Ectodermal cell (in vitro differentiated cells): ENCODE results near the gene LIN7C.

Experiments
- H3K27ac ChIP-seq: 2 replicates; pipeline ENCODE4 v1.7.0; 2013; ENCODE audit warnings: mild to moderate bottlenecking, low read depth, low read length; ENCODE audit not compliant: insufficient read depth, poor library complexity, severe bottlenecking
- H3K27me3 ChIP-seq: 2 replicates; pipeline ENCODE4 v1.7.0; 2013; ENCODE audit warnings: mild to moderate bottlenecking, low read length; ENCODE audit not compliant: insufficient read depth, control insufficient read depth, poor library complexity, severe bottlenecking
- H3K36me3 ChIP-seq: one replicate; pipeline ENCODE4 v1.7.0; 2013; ENCODE audit warnings: low read length; ENCODE audit not compliant: control insufficient read depth, insufficient read depth
- H3K4me1 ChIP-seq: one replicate; pipeline ENCODE4 v1.7.0; 2013; ENCODE audit warnings: low read length; ENCODE audit not compliant: control insufficient read depth, insufficient read depth
- H3K4me3 ChIP-seq: 2 replicates; pipeline ENCODE4 v1.7.0; 2013; ENCODE audit warnings: low read depth, low read length, control low read depth; ENCODE audit not compliant: insufficient read depth
- H3K9me3 ChIP-seq: 2 replicates; pipeline ENCODE4 v1.7.0; 2013; ENCODE audit warnings: mild to moderate bottlenecking, low read length, moderate library complexity; ENCODE audit not compliant: control insufficient read depth
- WGBS, 2 experiments: methylation state at CpG; one replicate each; pipeline ENCODE4 v1.1.7; 2013; ENCODE audit warnings: missing lambda C conversion rate in 2 of 2; 5-methylcytosine and 5-hydroxymethylcytosine counted together

Gene LIN7C

GRCh38 chr11:27495710-27496300 is 10.8 kb downstream of the LIN7C start:
- Histone ChIP-seq H3K27me3 (no peaks in the 10 kb centered on the region), H3K36me3 (peaks cover 23% of the 10 kb centered on the region), H3K4me3 (no peak overlapping the region), H3K27ac (no peak overlapping the region), H3K9me3 (no peaks in the 10 kb centered on the region), H3K4me1 (no peaks in the 10 kb centered on the region)
- WGBS, 2 experiments: 93 to 100% methylated on average over 1 of the region's 1 CpG

- no peaks in the 10 kb centered on the region for H3K4me1 ChIP-seq
- no peak overlapping the region for H3K4me3 ChIP-seq
- H3K27ac ChIP-seq: no peak overlapping the region
- 89 to 91% methylated on average over 5 of the region's 5 CpGs for WGBS, 2 experiments
- no peaks in the 10 kb centered on the region for H3K9me3 ChIP-seq
- no peaks in the 10 kb centered on the region for H3K27me3 ChIP-seq
- H3K36me3 ChIP-seq: peaks cover 24% of the 10 kb centered on the region
Observed at GRCh38 chr11:27489092-27489491, 17.5 kb downstream of the LIN7C start.

DNA sequence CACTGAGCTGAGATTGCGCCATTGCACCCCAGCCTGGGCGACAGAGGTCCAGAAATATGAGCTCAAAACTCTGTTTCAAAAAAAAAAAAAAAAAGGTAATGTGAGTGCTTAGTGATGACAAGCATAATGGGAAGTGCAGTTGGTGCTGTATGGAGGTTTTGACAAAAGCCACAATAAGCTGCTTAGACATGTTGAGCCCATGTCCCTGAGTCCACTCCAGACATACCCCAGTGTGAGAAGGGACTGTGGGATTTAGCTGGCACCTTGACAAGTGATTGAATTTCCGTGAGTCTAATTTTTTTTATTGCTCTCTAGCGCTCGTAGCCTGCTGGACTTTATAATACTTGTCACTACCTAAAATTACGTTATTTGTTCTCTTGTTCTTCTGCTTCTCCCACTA is 18.9 kb downstream of the LIN7C start:
- Histone ChIP-seq H3K36me3 (peaks cover 24% of the 10 kb centered on the region), H3K27ac (no peak overlapping the region), H3K27me3 (no peaks in the 10 kb centered on the region), H3K9me3 (no peaks in the 10 kb centered on the region), H3K4me1 (no peaks in the 10 kb centered on the region), H3K4me3 (no peak overlapping the region)
- 95 to 98% methylated on average over 6 of the region's 6 CpGs for WGBS, 2 experiments

DNA sequence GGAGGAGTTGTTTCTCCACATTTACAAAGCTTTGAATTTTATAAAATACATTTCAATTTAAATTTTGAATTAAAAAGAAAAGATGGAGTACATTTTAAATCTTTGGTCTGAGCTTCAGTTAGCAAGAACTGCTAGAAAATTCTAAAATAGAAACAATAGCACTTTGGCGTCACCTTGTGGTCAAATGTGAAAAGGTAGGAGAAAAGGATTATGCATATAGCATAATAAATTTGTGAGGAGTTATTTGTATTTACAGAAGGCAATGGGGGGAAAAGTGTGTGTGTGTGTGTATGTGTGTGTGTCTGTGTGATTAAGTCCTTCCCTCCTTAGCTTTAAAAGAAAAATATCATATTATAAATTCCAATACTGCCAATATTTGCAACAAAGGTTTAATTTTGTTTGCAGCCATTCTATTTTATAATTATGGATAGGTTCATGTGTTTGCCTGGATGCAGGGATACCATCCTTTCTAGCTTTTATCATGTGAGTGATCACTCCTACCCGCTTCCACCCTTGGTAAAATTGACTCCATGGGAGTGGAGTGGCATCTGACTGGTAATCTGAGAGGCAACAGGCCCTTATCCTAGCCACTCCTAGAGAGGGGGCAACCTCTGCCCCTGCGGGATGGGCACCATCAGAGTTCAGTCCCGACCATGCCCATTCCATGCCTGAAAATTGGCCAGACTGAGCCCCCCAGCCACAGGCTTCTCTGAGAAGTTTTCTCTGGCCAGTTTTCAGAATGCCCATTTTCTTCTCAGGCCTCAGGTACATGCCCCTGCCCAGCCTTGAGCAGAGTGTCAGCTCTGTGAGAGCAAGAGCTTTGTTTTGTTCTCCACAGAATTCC is 20.4 kb downstream of the LIN7C start:
- H3K27ac ChIP-seq: no peak overlapping the region
- H3K4me3 ChIP-seq: no peak overlapping the region
- no peaks in the 10 kb centered on the region for H3K9me3 ChIP-seq
- 43 to 49% methylated on average over 4 of the region's 4 CpGs for WGBS, 2 experiments
- peaks cover 10% of the 10 kb centered on the region for H3K36me3 ChIP-seq
- H3K27me3 ChIP-seq: no peaks in the 10 kb centered on the region
- no peaks in the 10 kb centered on the region for H3K4me1 ChIP-seq

DNA sequence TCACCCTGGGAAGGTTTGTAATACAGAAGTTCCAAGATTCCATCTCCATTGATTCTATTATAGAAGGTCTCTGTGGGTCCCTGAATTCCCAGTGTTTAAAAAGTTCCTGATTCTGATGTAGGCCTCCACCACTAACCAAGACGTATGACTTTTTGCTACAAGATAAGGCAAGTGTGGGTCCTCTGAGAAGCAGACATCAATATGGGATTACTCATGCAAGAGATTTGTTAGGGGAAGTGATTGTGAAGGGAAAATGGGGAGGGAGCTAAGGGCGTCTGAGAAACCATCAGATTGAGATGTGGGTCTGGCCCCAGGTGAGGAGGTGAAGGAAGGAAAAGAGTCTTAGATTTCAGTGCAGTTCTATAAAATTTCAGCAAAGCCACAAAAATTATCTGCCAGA is 23.8 kb downstream of the LIN7C start:
- no peaks in the 10 kb centered on the region for H3K36me3 ChIP-seq
- H3K27me3 ChIP-seq: no peaks in the 10 kb centered on the region
- no peak overlapping the region for H3K4me3 ChIP-seq
- no peak overlapping the region for H3K27ac ChIP-seq
- 80 to 83% methylated on average over 2 of the region's 2 CpGs for WGBS, 2 experiments
- no peaks in the 10 kb centered on the region for H3K9me3 ChIP-seq
- no peaks in the 10 kb centered on the region for H3K4me1 ChIP-seq

- no peak overlapping the region for H3K27ac ChIP-seq
- 94 to 100% methylated on average over 2 to 3 of the region's 4 CpGs for WGBS, 2 experiments
- H3K27me3 ChIP-seq: no peaks in the 10 kb centered on the region
- H3K36me3 ChIP-seq: no peaks in the 10 kb centered on the region
- H3K9me3 ChIP-seq: no peaks in the 10 kb centered on the region
- no peak overlapping the region for H3K4me3 ChIP-seq
- H3K4me1 ChIP-seq: no peaks in the 10 kb centered on the region
Observed at GRCh38 chr11:27481992-27482391, 24.6 kb downstream of the LIN7C start.

DNA sequence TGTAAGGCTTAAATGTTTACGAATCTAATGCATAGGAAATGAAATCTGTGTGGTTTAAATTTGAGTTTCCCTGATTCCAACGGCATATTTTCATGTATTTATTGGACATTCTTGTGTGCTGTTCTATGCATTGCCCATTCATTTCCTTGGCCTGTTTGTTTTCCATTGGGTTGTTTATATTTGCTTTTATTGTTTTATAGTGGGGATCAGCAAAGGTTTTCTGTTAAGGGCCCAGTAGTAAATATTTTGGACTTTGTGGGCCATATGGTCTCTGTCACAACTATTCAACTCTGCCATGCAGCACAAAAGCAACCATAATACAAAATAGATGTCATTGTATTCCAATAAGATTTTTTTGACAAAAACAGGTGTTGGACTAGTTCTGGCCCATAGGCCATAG is 28.7 kb downstream of the LIN7C start:
- no peak overlapping the region for H3K4me3 ChIP-seq
- no peaks in the 10 kb centered on the region for H3K36me3 ChIP-seq
- H3K9me3 ChIP-seq: no peaks in the 10 kb centered on the region
- H3K27ac ChIP-seq: no peak overlapping the region
- no peaks in the 10 kb centered on the region for H3K4me1 ChIP-seq
- WGBS, 2 experiments: 96 to 100% methylated on average over 2 of the region's 2 CpGs
- no peaks in the 10 kb centered on the region for H3K27me3 ChIP-seq

DNA sequence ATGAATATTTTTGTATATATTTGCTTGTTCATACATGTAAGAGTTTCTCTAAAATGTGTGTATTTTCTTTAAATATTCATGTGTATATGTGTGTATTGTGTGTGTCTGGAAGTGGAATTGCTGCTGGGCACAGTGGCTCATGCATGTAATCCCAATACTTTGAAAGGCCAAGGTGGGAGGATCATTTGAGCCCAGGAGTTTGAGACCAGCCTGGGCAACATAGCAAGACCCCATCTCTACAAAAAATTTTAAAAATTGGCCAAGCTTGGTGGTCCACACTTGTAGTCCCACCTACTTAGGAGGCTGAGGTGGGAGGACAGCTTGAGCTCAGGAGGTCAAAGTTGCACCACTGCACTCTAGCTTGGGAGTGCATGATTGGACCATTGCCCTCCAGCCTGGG is 29.3 kb downstream of the LIN7C start:
- H3K27ac ChIP-seq: no peak overlapping the region
- H3K4me3 ChIP-seq: no peak overlapping the region
- H3K36me3 ChIP-seq: no peaks in the 10 kb centered on the region
- no peaks in the 10 kb centered on the region for H3K27me3 ChIP-seq
- H3K4me1 ChIP-seq: no peaks in the 10 kb centered on the region
- H3K9me3 ChIP-seq: no peaks in the 10 kb centered on the region

GRCh38 chr11:27475622-27476021 is 30.9 kb downstream of the LIN7C start:
- Histone ChIP-seq H3K36me3 (no peaks in the 10 kb centered on the region), H3K27me3 (no peaks in the 10 kb centered on the region), H3K27ac (no peak overlapping the region), H3K9me3 (no peaks in the 10 kb centered on the region), H3K4me3 (no peak overlapping the region), H3K4me1 (no peaks in the 10 kb centered on the region)
- 93 to 95% methylated on average over 5 of the region's 5 CpGs for WGBS, 2 experiments

GRCh38 chr11:27473017-27473406 is 33.6 kb downstream of the LIN7C start:
- Histone ChIP-seq H3K27ac (no peak overlapping the region), H3K4me1 (peaks cover 10% of the 10 kb centered on the region), H3K4me3 (peak overlapping the region; percentile 88), H3K36me3 (no peaks in the 10 kb centered on the region), H3K9me3 (no peaks in the 10 kb centered on the region), H3K27me3 (no peaks in the 10 kb centered on the region)
- WGBS, 2 experiments: 30 to 45% methylated on average over 6 to 8 of the region's 9 CpGs
